Measurements from ENCODE around the gene CHORDC1.

CHORDC1 gene

GRCh38 chr11:90235526-90235925 is 12.7 kb upstream of the CHORDC1 start:
- DNase-seq (ENCODE audit: low read depth) = no peak
- no peak overlapping the region for H3K4me3 ChIP-seq (ENCODE audit: low read depth, low read length)
- TF ChIP-seq, protein P1, sequence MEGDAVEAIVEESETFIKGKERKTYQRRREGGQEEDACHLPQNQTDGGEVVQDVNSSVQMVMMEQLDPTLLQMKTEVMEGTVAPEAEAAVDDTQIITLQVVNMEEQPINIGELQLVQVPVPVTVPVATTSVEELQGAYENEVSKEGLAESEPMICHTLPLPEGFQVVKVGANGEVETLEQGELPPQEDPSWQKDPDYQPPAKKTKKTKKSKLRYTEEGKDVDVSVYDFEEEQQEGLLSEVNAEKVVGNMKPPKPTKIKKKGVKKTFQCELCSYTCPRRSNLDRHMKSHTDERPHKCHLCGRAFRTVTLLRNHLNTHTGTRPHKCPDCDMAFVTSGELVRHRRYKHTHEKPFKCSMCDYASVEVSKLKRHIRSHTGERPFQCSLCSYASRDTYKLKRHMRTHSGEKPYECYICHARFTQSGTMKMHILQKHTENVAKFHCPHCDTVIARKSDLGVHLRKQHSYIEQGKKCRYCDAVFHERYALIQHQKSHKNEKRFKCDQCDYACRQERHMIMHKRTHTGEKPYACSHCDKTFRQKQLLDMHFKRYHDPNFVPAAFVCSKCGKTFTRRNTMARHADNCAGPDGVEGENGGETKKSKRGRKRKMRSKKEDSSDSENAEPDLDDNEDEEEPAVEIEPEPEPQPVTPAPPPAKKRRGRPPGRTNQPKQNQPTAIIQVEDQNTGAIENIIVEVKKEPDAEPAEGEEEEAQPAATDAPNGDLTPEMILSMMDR (IDR thresholded peaks at IDR 0.05; ENCODE audit: low read depth, low read length, missing control alignments) = no peak

- TF ChIP-seq, protein P1 (IDR thresholded peaks at IDR 0.05; ENCODE audit: low read depth, low read length, missing control alignments) = no peak
- H3K4me3 ChIP-seq (ENCODE audit: low read depth, low read length) = no peak overlapping the region
- DNase-seq (ENCODE audit: low read depth) = no peak
These were observed 12.1 kb upstream of the CHORDC1 start for GRCh38 chr11:90234977-90235376.

DNA sequence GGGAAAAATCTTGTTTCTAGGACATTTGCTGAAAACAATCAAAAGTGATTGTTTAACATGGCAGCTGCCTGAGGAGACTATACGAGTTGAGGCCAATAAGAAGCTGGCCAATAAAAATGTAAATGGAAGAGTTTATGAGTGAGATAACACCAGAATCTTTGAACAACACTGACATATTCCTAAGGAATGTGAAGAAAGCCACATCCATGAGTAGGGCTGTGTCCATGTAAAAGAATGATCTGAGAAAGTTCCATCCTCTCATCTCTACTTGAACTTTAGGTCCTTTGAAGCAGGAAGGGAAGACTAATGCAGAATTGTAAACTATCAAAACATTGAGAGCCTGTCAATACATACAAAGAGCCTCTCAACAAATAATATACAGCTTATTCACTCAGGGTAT is 6.9 kb upstream of the CHORDC1 start:
- H3K4me3 ChIP-seq (ENCODE audit: low read depth, low read length) = no peak overlapping the region
- DNase-seq (ENCODE audit: low read depth) = no peak
- TF ChIP-seq, protein P1 (IDR thresholded peaks at IDR 0.05; ENCODE audit: low read depth, low read length, missing control alignments) = no peak

- TF ChIP-seq, protein P1 (IDR thresholded peaks at IDR 0.05; ENCODE audit: low read depth, low read length, missing control alignments) = no peak
- DNase-seq (ENCODE audit: low read depth) = no peak
- no peak overlapping the region for H3K4me3 ChIP-seq (ENCODE audit: low read depth, low read length)
These were observed 5.2 kb upstream of the CHORDC1 start for GRCh38 chr11:90228056-90228455.

- DNase-seq (ENCODE audit: low read depth) = no peak
- TF ChIP-seq, protein P1 (IDR thresholded peaks at IDR 0.05; ENCODE audit: low read depth, low read length, missing control alignments) = no peak
- peak overlapping the region; percentile 98 for H3K4me3 ChIP-seq (ENCODE audit: low read depth, low read length)
These were observed 368 bp upstream of the CHORDC1 start for GRCh38 chr11:90223248-90223585.

GRCh38 chr11:90221803-90222458 is 918 bp downstream of the CHORDC1 start:
- TF ChIP-seq, protein P1 (IDR thresholded peaks at IDR 0.05; ENCODE audit: low read depth, low read length, missing control alignments) = no peak
- no peak for DNase-seq (ENCODE audit: low read depth)
- H3K4me3 ChIP-seq (ENCODE audit: low read depth, low read length) = peak overlapping the region; percentile 98

DNA sequence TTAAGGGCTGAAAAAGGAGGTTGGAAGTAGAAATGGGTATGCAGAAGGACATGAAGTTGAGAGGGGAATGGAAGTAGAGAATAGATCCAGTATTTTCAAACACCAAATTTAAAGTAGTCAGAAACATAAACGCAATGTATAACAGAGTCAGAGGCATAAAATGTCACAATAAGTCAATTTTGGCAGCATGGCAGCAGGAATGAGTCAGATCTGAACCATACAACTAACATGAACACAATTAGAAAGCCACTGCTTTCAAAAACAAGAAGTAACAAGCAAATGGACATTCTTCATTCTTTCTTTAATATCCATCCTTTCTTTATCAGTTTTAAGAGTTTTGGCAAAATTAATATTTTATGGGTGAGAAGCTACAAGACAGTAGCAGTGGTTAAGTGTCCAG is 2.5 kb downstream of the CHORDC1 start:
- DNase-seq (ENCODE audit: low read depth) = no peak
- H3K4me3 ChIP-seq (ENCODE audit: low read depth, low read length) = peak overlapping the region; percentile 98; the same call in 1 of the 2 replicates
- TF ChIP-seq, protein P1 (IDR thresholded peaks at IDR 0.05; ENCODE audit: low read depth, low read length, missing control alignments) = no peak
